Keratinocyte (primary cell): Measurements from ENCODE around the gene FOCAD. TPM values are rescaled to one million over a fixed set of nuclear protein-coding genes. Genes with fewer than 3 reads are reported as not detected.

Experiments
- DNase-seq: peaks from one replicate; pipeline ENCODE4 v3.0.0-alpha.2; 2011; ENCODE audit warnings: low read depth, missing footprints, low spot score
- FAIRE-seq: peaks from 2 replicates; lab custom pipeline; 2011; peaks lifted over from hg19 to GRCh38; lab: Jason Lieb, UNC
- H2AFZ ChIP-seq: 2 replicates; pipeline ENCODE4 v1.6.0; 2012; ENCODE audit warnings: low read length, control low read depth, inconsistent platforms; ENCODE audit not compliant: control insufficient read depth
- H3K27ac ChIP-seq: 2 replicates; pipeline ENCODE4 v1.5.1; 2011; ENCODE audit warnings: low read length; ENCODE audit not compliant: control insufficient read depth, insufficient read depth
- H3K27me3 ChIP-seq: 3 replicates; pipeline ENCODE4 v1.6.0; 2011; ENCODE audit warnings: low read length; ENCODE audit not compliant: control insufficient read depth, insufficient read depth; ENCODE audit errors: extremely low read depth
- H3K36me3 ChIP-seq, 2 experiments: 2 replicates in 1 of 2; 3 replicates in 1 of 2; pipeline ENCODE4 v1.5.1; 2011; ENCODE audit warnings: low read length in 2 of 2, mild to moderate bottlenecking in 1 of 2; ENCODE audit not compliant: control insufficient read depth in 2 of 2, insufficient read depth in 2 of 2; ENCODE audit errors: extremely low read depth in 1 of 2
- H3K4me1 ChIP-seq: 3 replicates; pipeline ENCODE4 v1.5.1; 2011; ENCODE audit warnings: low read length; ENCODE audit not compliant: control insufficient read depth, insufficient read depth; ENCODE audit errors: extremely low read depth
- H3K4me2 ChIP-seq: 3 replicates; pipeline ENCODE4 v1.6.0; 2011; ENCODE audit warnings: low read depth, low read length; ENCODE audit not compliant: control insufficient read depth, insufficient read depth; ENCODE audit errors: extremely low read depth
- H3K4me3 ChIP-seq, 3 experiments: fragments of 200-600 bp in 1 of 3; sonication (generic) in 1 of 3; 2 replicates in 2 of 3; 3 replicates in 1 of 3; pipeline ENCODE4 v1.5.1; 2011 to 2016; ENCODE audit warnings: low read length in 3 of 3, mild to moderate bottlenecking in 3 of 3, control low read depth in 2 of 3, inconsistent platforms in 1 of 3, low read depth in 1 of 3, mixed read lengths in 1 of 3, mixed run types in 1 of 3, moderate library complexity in 1 of 3; ENCODE audit not compliant: control insufficient read depth in 2 of 3, insufficient read depth in 2 of 3; ENCODE audit errors: extremely low read depth in 1 of 3
- H3K79me2 ChIP-seq: 2 replicates; pipeline ENCODE4 v1.6.0; 2012; ENCODE audit warnings: low read length; ENCODE audit not compliant: control insufficient read depth, insufficient read depth
- H3K9ac ChIP-seq: 3 replicates; pipeline ENCODE4 v1.6.0; 2011; ENCODE audit warnings: low read length; ENCODE audit not compliant: control insufficient read depth, insufficient read depth; ENCODE audit errors: extremely low read depth
- H3K9me1 ChIP-seq: 3 replicates; pipeline ENCODE4 v1.6.0; 2011; ENCODE audit warnings: low read length; ENCODE audit not compliant: control insufficient read depth, insufficient read depth; ENCODE audit errors: extremely low read depth
- H3K9me3 ChIP-seq: 2 replicates; pipeline ENCODE4 v1.5.1; 2012; ENCODE audit warnings: low read depth, low read length; ENCODE audit not compliant: control insufficient read depth
- H4K20me1 ChIP-seq: 3 replicates; pipeline ENCODE4 v1.6.0; 2011; ENCODE audit warnings: low read length; ENCODE audit not compliant: control insufficient read depth, insufficient read depth; ENCODE audit errors: extremely low read depth
- EZH2 ChIP-seq: IDR thresholded peaks from one replicate; pipeline ENCODE4 v1.6.1; 2012; ENCODE audit warnings: inconsistent platforms, mild to moderate bottlenecking, low read length, moderate library complexity
- dilution Hi-C: fragments of 300-500 bp; cut with MboI; formaldehyde crosslinking; loops from one replicate; pipeline ENCODE4 v1.7.0; 2020; ENCODE audit warnings: low sequenced_read_pairs; ENCODE audit not compliant: extremely low pct_ligation_motif_present
- polyA plus RNA-seq, 5 experiments: library from polyadenylated mRNA; depleted of rRNA in 3 of 5; stranded (reverse) in 3 of 5; stranded (forward) in 1 of 5; unstranded in 1 of 5; fragments of >200 nt; gene quantifications; 1 replicate in 1 of 5; 2 replicates in 3 of 5; 3 replicates in 1 of 5; pipeline versions ENCODE4 v1.2.1 to v1.2.3, GENCODE V29; 2011 to 2012; ENCODE audit warnings: missing spikeins in 2 of 5, low read depth in 1 of 5, low replicate concordance in 1 of 5
- TF ChIP-seq, protein P1 (sequence below), 3 experiments: IDR thresholded peaks in 1 of 3; conservative IDR thresholded peaks in 1 of 3; optimal IDR thresholded peaks in 1 of 3; 2 replicates in 2 of 3; 3 replicates in 1 of 3; pipeline versions ENCODE3 to v1.5.1; 2011; ENCODE audit warnings: low read length in 3 of 3, mild to moderate bottlenecking in 3 of 3, moderate library complexity in 2 of 3, control low read depth in 1 of 3, inconsistent platforms in 1 of 3; ENCODE audit not compliant: insufficient read depth in 2 of 3; ENCODE audit errors: extremely low read depth in 1 of 3

The FOCAD gene
- polyA plus RNA-seq, 1 donor (not counting 4 experiments of a cell fraction or from before 2014, with no cell fraction given): 33.1 TPM

DNA sequence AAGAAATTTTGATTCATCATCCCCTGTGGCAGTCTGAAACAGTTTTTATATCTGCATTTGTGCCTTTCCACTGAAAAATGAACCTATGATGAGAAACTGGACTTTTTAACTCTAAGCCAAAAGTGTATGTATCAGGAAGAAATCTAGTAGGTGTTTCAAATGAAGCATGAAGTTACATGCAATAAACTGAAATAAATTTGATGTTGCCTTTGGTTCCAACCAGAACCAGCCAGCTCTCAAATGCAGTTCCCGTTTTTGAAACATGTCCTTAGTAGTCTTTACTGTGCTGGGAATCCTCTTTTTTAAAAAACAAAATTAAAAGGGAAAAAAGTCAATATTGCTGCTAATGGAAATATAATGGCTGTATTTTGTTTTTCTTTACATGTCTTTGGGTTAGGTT lies 303.5 kb downstream of the FOCAD start:
- no peak overlapping the region for H3K9ac ChIP-seq
- FAIRE-seq: no peak
- H3K27me3 ChIP-seq: no peaks in the 10 kb centered on the region
- no peaks in the 10 kb centered on the region for H4K20me1 ChIP-seq
- no peak for DNase-seq
- TF ChIP-seq EZH2: no peak
- TF ChIP-seq, protein P1, sequence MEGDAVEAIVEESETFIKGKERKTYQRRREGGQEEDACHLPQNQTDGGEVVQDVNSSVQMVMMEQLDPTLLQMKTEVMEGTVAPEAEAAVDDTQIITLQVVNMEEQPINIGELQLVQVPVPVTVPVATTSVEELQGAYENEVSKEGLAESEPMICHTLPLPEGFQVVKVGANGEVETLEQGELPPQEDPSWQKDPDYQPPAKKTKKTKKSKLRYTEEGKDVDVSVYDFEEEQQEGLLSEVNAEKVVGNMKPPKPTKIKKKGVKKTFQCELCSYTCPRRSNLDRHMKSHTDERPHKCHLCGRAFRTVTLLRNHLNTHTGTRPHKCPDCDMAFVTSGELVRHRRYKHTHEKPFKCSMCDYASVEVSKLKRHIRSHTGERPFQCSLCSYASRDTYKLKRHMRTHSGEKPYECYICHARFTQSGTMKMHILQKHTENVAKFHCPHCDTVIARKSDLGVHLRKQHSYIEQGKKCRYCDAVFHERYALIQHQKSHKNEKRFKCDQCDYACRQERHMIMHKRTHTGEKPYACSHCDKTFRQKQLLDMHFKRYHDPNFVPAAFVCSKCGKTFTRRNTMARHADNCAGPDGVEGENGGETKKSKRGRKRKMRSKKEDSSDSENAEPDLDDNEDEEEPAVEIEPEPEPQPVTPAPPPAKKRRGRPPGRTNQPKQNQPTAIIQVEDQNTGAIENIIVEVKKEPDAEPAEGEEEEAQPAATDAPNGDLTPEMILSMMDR (optimal IDR thresholded peaks at IDR 0.05 in 1 of 3, IDR thresholded peaks at IDR 0.05 in 1 of 3, conservative IDR thresholded peaks at IDR 0.05 in 1 of 3; ENCODE audit: extremely low read depth in 1 of 3, insufficient read depth in 2 of 3, low read length in 3 of 3): no peak
- no peak overlapping the region for H3K27ac ChIP-seq
- no peaks in the 10 kb centered on the region for H3K4me1 ChIP-seq
- dilution Hi-C loops: no loop called here
- no peaks in the 10 kb centered on the region for H3K9me1 ChIP-seq
- H3K9me3 ChIP-seq: no peaks in the 10 kb centered on the region
- no peak overlapping the region for H3K4me3 ChIP-seq
- no peak overlapping the region for H2AFZ ChIP-seq
- H3K36me3 ChIP-seq: peaks cover 0 to 6% of the 10 kb centered on the region in 2 experiments
- no peak overlapping the region for H3K4me2 ChIP-seq
- no peaks in the 10 kb centered on the region for H3K79me2 ChIP-seq

DNA sequence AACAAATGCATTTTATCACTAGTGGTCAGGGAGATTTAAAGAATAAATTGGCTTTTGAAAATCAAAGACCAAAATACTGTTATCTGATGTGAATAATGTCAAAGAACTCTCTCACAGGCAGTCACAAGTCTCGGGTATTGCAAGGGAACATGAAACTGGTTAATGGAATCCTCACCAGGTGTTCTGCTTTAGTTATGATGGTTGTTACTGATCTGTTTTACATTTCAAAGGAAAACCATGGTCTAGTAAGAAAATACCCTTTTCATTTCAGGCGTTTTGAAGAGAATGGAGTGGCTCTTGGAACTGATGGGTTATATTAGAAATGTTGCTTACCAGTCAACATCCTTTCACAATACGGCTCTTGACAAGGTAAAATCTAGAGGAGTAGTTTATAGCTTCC lies 304.0 kb downstream of the FOCAD start:
- dilution Hi-C loops: no loop called here
- no peaks in the 10 kb centered on the region for H3K9me3 ChIP-seq
- no peak for DNase-seq

More for the DNA sequence above, 304.0 kb downstream of the FOCAD start:
- TF ChIP-seq, protein P1 (optimal IDR thresholded peaks at IDR 0.05 in 1 of 3, IDR thresholded peaks at IDR 0.05 in 1 of 3, conservative IDR thresholded peaks at IDR 0.05 in 1 of 3; ENCODE audit: extremely low read depth in 1 of 3, insufficient read depth in 2 of 3, low read length in 3 of 3): no peak
- TF ChIP-seq EZH2: no peak
- no peaks in the 10 kb centered on the region for H3K27me3 ChIP-seq
- peaks cover 0 to 4% of the 10 kb centered on the region in 2 experiments for H3K36me3 ChIP-seq
- H3K79me2 ChIP-seq: no peaks in the 10 kb centered on the region
- H4K20me1 ChIP-seq: no peaks in the 10 kb centered on the region
- H3K9ac ChIP-seq: no peak overlapping the region
- H3K4me1 ChIP-seq: no peaks in the 10 kb centered on the region
- no peak overlapping the region for H3K4me2 ChIP-seq
- no peak overlapping the region for H3K27ac ChIP-seq
- H3K9me1 ChIP-seq: no peaks in the 10 kb centered on the region
- no peak overlapping the region for H3K4me3 ChIP-seq
- H2AFZ ChIP-seq: no peak overlapping the region
- no peak for FAIRE-seq
